Endothelial cell of umbilical vein (primary cell): Measurements from ENCODE around the gene ZNF688. TPM values are rescaled to one million over a fixed set of nuclear protein-coding genes. Genes with fewer than 3 reads are reported as not detected.

Source experiments
- BruUV-seq: library from RNA; stranded (reverse); fragments of 400-500 nt; replicated peaks from 2 replicates; lab custom pipeline; 2021; lab: Mats Ljungman, UMichigan
- CTCF ChIA-PET: fragments of 300-600, 350-600 bp; sonication (Branson Sonifier 250); formaldehyde crosslinking; loops from one replicate; lab custom pipeline; 2021; ENCODE audit warnings: antibody characterized with exemption, inconsistent platforms; lab: Charles Lee
- POLR2A ChIA-PET: fragments of 300-600, 350-600 bp; sonication (Branson Sonifier 250); formaldehyde crosslinking; loops from one replicate; lab custom pipeline; 2021; ENCODE audit warnings: antibody characterized with exemption, inconsistent platforms; lab: Charles Lee
- DNase-seq: peaks from one replicate; pipeline ENCODE4 v3.0.0-alpha.2; 2011; ENCODE audit warnings: low read depth, low spot score
- FAIRE-seq: peaks from 2 replicates; lab custom pipeline; 2011; peaks lifted over from hg19 to GRCh38; lab: Jason Lieb, UNC
- H2AFZ ChIP-seq: 2 replicates; pipeline ENCODE4 v1.6.0; 2012; ENCODE audit warnings: low read depth, low read length, control low read depth, inconsistent platforms
- H3K27ac ChIP-seq: 2 replicates; pipeline ENCODE4 v1.5.1; 2011; ENCODE audit warnings: low read depth, mild to moderate bottlenecking, control low read depth, low read length, moderate library complexity; ENCODE audit not compliant: insufficient read depth
- H3K27me3 ChIP-seq, 2 experiments: 2 replicates each; pipeline versions ENCODE4 v1.6.0 to v1.6.1; 2011; ENCODE audit warnings: low read length in 2 of 2, mixed read lengths in 1 of 2; ENCODE audit not compliant: control insufficient read depth in 2 of 2, insufficient read depth in 2 of 2
- H3K36me3 ChIP-seq, 2 experiments: 2 replicates in 1 of 2; 3 replicates in 1 of 2; pipeline ENCODE4 v1.5.1; 2011; ENCODE audit warnings: low read length in 2 of 2, mild to moderate bottlenecking in 1 of 2, moderate library complexity in 1 of 2; ENCODE audit not compliant: control insufficient read depth in 2 of 2, insufficient read depth in 2 of 2; ENCODE audit errors: extremely low read depth in 1 of 2
- H3K4me1 ChIP-seq: 3 replicates; pipeline ENCODE4 v1.5.1; 2011; ENCODE audit warnings: mild to moderate bottlenecking, low read length; ENCODE audit not compliant: control insufficient read depth, insufficient read depth; ENCODE audit errors: extremely low read depth
- H3K4me2 ChIP-seq: 2 replicates; pipeline ENCODE4 v1.6.1; 2011; ENCODE audit warnings: low read length, control low read depth, mixed read lengths; ENCODE audit not compliant: insufficient read depth
- H3K4me3 ChIP-seq, 3 experiments: fragments of 200-600 bp in 1 of 3; sonication (generic), shearing (Covaris generic) in 1 of 3; replicated peaks in 1 of 3; 2 replicates each; pipeline ENCODE4 v1.5.1; 2011 to 2016; ENCODE audit warnings: control low read depth in 3 of 3, low read length in 3 of 3, mild to moderate bottlenecking in 2 of 3, inconsistent platforms in 1 of 3, low read depth in 1 of 3, moderate library complexity in 1 of 3; ENCODE audit not compliant: insufficient read depth in 1 of 3
- H3K79me2 ChIP-seq: 2 replicates; pipeline ENCODE4 v1.6.0; 2012; ENCODE audit warnings: low read length, inconsistent platforms; ENCODE audit not compliant: control insufficient read depth, insufficient read depth
- H3K9ac ChIP-seq: replicated peaks from 2 replicates; pipeline ENCODE3; 2011; ENCODE audit warnings: low read length, control low read depth; ENCODE audit not compliant: insufficient read depth; ENCODE audit errors: extremely low read depth
- H3K9me1 ChIP-seq: replicated peaks from 3 replicates; pipeline ENCODE4 v1.6.0; 2011; ENCODE audit warnings: mild to moderate bottlenecking, low read length; ENCODE audit not compliant: control insufficient read depth, insufficient read depth; ENCODE audit errors: extremely low read depth
- H3K9me3 ChIP-seq: replicated peaks from 2 replicates; pipeline ENCODE4 v1.5.1; 2012; ENCODE audit warnings: low read length, inconsistent platforms; ENCODE audit not compliant: control insufficient read depth, insufficient read depth
- H4K20me1 ChIP-seq: replicated peaks from 2 replicates; pipeline ENCODE3; 2011; ENCODE audit warnings: mild to moderate bottlenecking, low read length; ENCODE audit not compliant: control insufficient read depth, insufficient read depth; ENCODE audit errors: extremely low read depth
- FOS ChIP-seq: IDR thresholded peaks from 2 replicates; pipeline ENCODE4 v1.6.1; 2011; ENCODE audit warnings: mild to moderate bottlenecking, low read length, moderate library complexity, borderline replicate concordance; ENCODE audit not compliant: insufficient read depth
- GATA2 ChIP-seq: IDR thresholded peaks from 2 replicates; pipeline ENCODE4 v1.7.0; 2011; ENCODE audit warnings: low read depth, mild to moderate bottlenecking, moderate library complexity, mixed read lengths, low read length; ENCODE audit not compliant: insufficient read length, insufficient read depth
- JUN ChIP-seq: IDR thresholded peaks from 2 replicates; pipeline ENCODE4 v1.6.1; 2011; ENCODE audit warnings: borderline replicate concordance, low read depth; ENCODE audit not compliant: insufficient read length, insufficient read depth
- MAX ChIP-seq: IDR thresholded peaks from 2 replicates; pipeline ENCODE4 v1.6.1; 2011; ENCODE audit not compliant: insufficient read depth, insufficient read length
- MYC ChIP-seq: IDR thresholded peaks from one replicate; pipeline ENCODE4 v1.6.1; 2011; ENCODE audit warnings: mild to moderate bottlenecking, low read depth, low read length
- POLR2A ChIP-seq: IDR thresholded peaks from 2 replicates; pipeline ENCODE4 v1.6.1; 2012; ENCODE audit warnings: low read depth, mild to moderate bottlenecking, control low read depth, low read length
- POLR2AphosphoS5 ChIP-seq: IDR thresholded peaks from 2 replicates; pipeline ENCODE4 v1.6.1; 2012; ENCODE audit warnings: low read depth, mild to moderate bottlenecking, control low read depth, low read length, moderate library complexity; ENCODE audit not compliant: insufficient read depth
- dilution Hi-C: fragments of 300-500 bp; cut with MboI; formaldehyde crosslinking; loops from one replicate; pipeline ENCODE4 v1.15.0; 2019; ENCODE audit warnings: low sequenced_read_pairs; ENCODE audit not compliant: extremely low pct_ligation_motif_present
- intact Hi-C: fragments of 100-400 bp; cut with micrococcal nuclease; formaldehyde crosslinking; loops from one replicate; pipeline ENCODE4 v1.10.0; 2022
- polyA plus RNA-seq, 4 experiments: library from polyadenylated mRNA; depleted of rRNA in 3 of 4; stranded (reverse) in 3 of 4; unstranded in 1 of 4; fragments of >200 nt; gene quantifications; 2 replicates each; pipeline versions ENCODE4 v1.2.1 to v1.2.3, GENCODE V29; 2011 to 2012; ENCODE audit warnings: missing spikeins in 1 of 4
- total RNA-seq: library from RNA; stranded (reverse); gene quantifications from 2 replicates; pipeline ENCODE4 v1.2.3, GENCODE V29; 2021
- TF ChIP-seq, protein P1 (sequence below), 2 donors: IDR thresholded peaks; 1 replicate in 1 of 2; 2 replicates in 1 of 2; pipeline ENCODE4 v1.5.1; 2011; ENCODE audit warnings: low read length in 2 of 2, mild to moderate bottlenecking in 2 of 2, moderate library complexity in 2 of 2, control low read depth in 1 of 2, inconsistent platforms in 1 of 2, low read depth in 1 of 2; ENCODE audit not compliant: insufficient read depth in 1 of 2; ENCODE audit errors: extremely low read depth in 1 of 2

The ZNF688 gene
- total and polyA plus RNA-seq, 2 donors (not counting 3 experiments of a cell fraction or from before 2014, with no cell fraction given) = 5.4 to 10.9 TPM

- Histone ChIP-seq H3K4me2 (peak within 1 kb of the TSS; percentile 94), H4K20me1 (no peaks in the 10 kb centered on the region), H3K4me1 (peaks cover 7% of the 10 kb centered on the region), H3K27ac (peak within 1 kb of the TSS; percentile 49), H3K9me1 (no peaks in the 10 kb centered on the region), H3K9ac (peak within 1 kb of the TSS; percentile 67), H3K9me3 (no peaks in the 10 kb centered on the region), H3K4me3 (peak within 1 kb of the TSS; percentile 56 to 77 (median 72)), H3K79me2 (peaks cover 35% of the 10 kb centered on the region), H3K36me3 (peaks cover 2 to 10% of the 10 kb centered on the region in 2 experiments), H2AFZ (peak within 1 kb of the TSS; percentile 80), H3K27me3 (no peaks in the 10 kb centered on the region)
- intact Hi-C loops = loop anchor here (1.0 to 2.0 kb wide), 8 partner anchors 13 to 155 kb away; partner anchors contain the start of genes DCTPP1, FBRS, PRR14 and ZNF689
- CTCF ChIA-PET = interaction anchor here (0.8 to 5.2 kb wide), 5 partner anchors 12 to 156 kb away, joined by 3 to 20 read pairs (median 4); partner anchors contain the start of genes DCTPP1 and ZNF747
- FAIRE-seq = peak; percentile 99
- BruUV-seq = TSS peak; percentile 64
- POLR2A ChIA-PET = no interaction called here
- dilution Hi-C loops = no loop called here
- TF ChIP-seq POLR2AphosphoS5 (peak; percentile 56), GATA2 (no peak), FOS (no peak), JUN (no peak), MYC (peak; percentile 96), POLR2A (peak; percentile 55), MAX (peak; percentile 98)
- TF ChIP-seq, protein P1, sequence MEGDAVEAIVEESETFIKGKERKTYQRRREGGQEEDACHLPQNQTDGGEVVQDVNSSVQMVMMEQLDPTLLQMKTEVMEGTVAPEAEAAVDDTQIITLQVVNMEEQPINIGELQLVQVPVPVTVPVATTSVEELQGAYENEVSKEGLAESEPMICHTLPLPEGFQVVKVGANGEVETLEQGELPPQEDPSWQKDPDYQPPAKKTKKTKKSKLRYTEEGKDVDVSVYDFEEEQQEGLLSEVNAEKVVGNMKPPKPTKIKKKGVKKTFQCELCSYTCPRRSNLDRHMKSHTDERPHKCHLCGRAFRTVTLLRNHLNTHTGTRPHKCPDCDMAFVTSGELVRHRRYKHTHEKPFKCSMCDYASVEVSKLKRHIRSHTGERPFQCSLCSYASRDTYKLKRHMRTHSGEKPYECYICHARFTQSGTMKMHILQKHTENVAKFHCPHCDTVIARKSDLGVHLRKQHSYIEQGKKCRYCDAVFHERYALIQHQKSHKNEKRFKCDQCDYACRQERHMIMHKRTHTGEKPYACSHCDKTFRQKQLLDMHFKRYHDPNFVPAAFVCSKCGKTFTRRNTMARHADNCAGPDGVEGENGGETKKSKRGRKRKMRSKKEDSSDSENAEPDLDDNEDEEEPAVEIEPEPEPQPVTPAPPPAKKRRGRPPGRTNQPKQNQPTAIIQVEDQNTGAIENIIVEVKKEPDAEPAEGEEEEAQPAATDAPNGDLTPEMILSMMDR (IDR thresholded peaks at IDR 0.05; ENCODE audit: extremely low read depth in 1 of 2, insufficient read depth in 1 of 2, low read depth in 1 of 2, low read length in 2 of 2) = no peak
- peak; percentile 99 for DNase-seq
Observed at GRCh38 chr16:30585400-30586191, 14.1 kb upstream of the ZNF688 start, which contains the start of gene ZNF785. Gene ZNF785 (minus strand): TSS chr16:30585697. CDS start chr16:30585611, 86 bp downstream.
